ENCODE results near the gene SHC4. TPM values are rescaled to one million over a fixed set of nuclear protein-coding genes. Genes with fewer than 3 reads are reported as not detected.
A peak's percentile ranks its signal among the peaks of the same experiment; 100 is the strongest.

The SHC4 gene
- total and polyA plus RNA-seq, 9 of the 15 experiments (the other 6 are each of a cell fraction or from before 2014, with no cell fraction given), result 0.43 to 1.2 (median 0.67) TPM

- no peak for TF ChIP-seq TCFL5 (CRISPR knock-in tag; conservative IDR thresholded peaks at IDR 0.05)
- TF ChIP-seq TSC22D4 (tag; IDR thresholded peaks at IDR 0.05), result no peak
- no peak for TF ChIP-seq GABPB2 (CRISPR knock-in tag; conservative IDR thresholded peaks at IDR 0.05)
- TF ChIP-seq SRF (CRISPR knock-in tag; IDR thresholded peaks at IDR 0.05), result no peak
- no peak for TF ChIP-seq BRF1 (IDR thresholded peaks at IDR 0.05; ENCODE audit: borderline replicate concordance, extremely low read depth, insufficient read length)
- no peak for TF ChIP-seq ELF4 (CRISPR knock-in tag; IDR thresholded peaks at IDR 0.05)
- TF ChIP-seq KDM1A (IDR thresholded peaks at IDR 0.05), result no peak
- TF ChIP-seq MAZ (CRISPR knock-in tag; conservative IDR thresholded peaks at IDR 0.05 in 1 of 2, IDR thresholded peaks at IDR 0.05 in 1 of 2), result peak in 1 of 2 experiments; percentile 57; a peak in 2 of 4 replicates
- TF ChIP-seq CREB3L1 (IDR thresholded peaks at IDR 0.05; ENCODE audit: borderline replicate concordance, low read depth), result no peak
- no peak for TF ChIP-seq ZNF121 (CRISPR knock-in tag; conservative IDR thresholded peaks at IDR 0.05)
- TF ChIP-seq RFX1 (IDR thresholded peaks at IDR 0.05), result no peak
- TF ChIP-seq ILF3 (IDR thresholded peaks at IDR 0.05; ENCODE audit: borderline replicate concordance), result peak; percentile 82; the same call in 1 of the 2 replicates
- no peak for TF ChIP-seq MED1 (CRISPR knock-in tag; IDR thresholded peaks at IDR 0.05; ENCODE audit: borderline replicate concordance)
- TF ChIP-seq ZBTB11 (CRISPR knock-in tag; IDR thresholded peaks at IDR 0.05), result peak in 1 of 3 experiments; percentile 76; a peak in 2 of 6 replicates
- no peak for TF ChIP-seq KHSRP (IDR thresholded peaks at IDR 0.05)
- peak; percentile 79; the same call in 1 of the 2 replicates for TF ChIP-seq SMAD4 (CRISPR knock-in tag; conservative IDR thresholded peaks at IDR 0.05)
- TF ChIP-seq CSDE1 (IDR thresholded peaks at IDR 0.05), result no peak
- no peak for TF ChIP-seq SMARCB1 (IDR thresholded peaks at IDR 0.05; ENCODE audit: insufficient read length, low read depth)
- TF ChIP-seq E2F3 (CRISPR knock-in tag; IDR thresholded peaks at IDR 0.05), result no peak; the same call in 1 of the 2 replicates
- TF ChIP-seq HCFC1 (IDR thresholded peaks at IDR 0.05; ENCODE audit: low read depth, low read length), result peak; percentile 51; the same call in 1 of the 2 replicates
Observed at GRCh38 chr15:48975472-48976419, 12.0 kb upstream of the SHC4 start (continued).

Data from K562 (cell line).